Fibroblast of mammary gland (primary cell): ENCODE results near the gene CDC42BPB.

Experiments used
- DNase-seq: peaks from one replicate; pipeline ENCODE4 v3.0.0-alpha.2; 2010; ENCODE audit warnings: low read depth
- H3K4me3 ChIP-seq: 2 replicates; pipeline ENCODE4 v1.5.1; 2011; ENCODE audit warnings: low read depth, mild to moderate bottlenecking, low read length, moderate library complexity; ENCODE audit not compliant: control insufficient read depth
- CTCF ChIP-seq: conservative IDR thresholded peaks from 2 replicates; pipeline ENCODE4 v1.5.1; 2011; ENCODE audit warnings: low read depth, low read length, inconsistent platforms; ENCODE audit not compliant: control insufficient read depth, insufficient read depth

Gene CDC42BPB

GRCh38 chr14:102937331-102938175 lies 119.8 kb downstream of the CDC42BPB start:
- TF ChIP-seq CTCF = no peak
- no peak overlapping the region for H3K4me3 ChIP-seq
- DNase-seq = no peak

- no peak overlapping the region for H3K4me3 ChIP-seq
- DNase-seq = no peak
- no peak for TF ChIP-seq CTCF
Observed at GRCh38 chr14:102935756-102936155, 121.6 kb downstream of the CDC42BPB start.

- no peak overlapping the region for H3K4me3 ChIP-seq
- DNase-seq = no peak
Observed at GRCh38 chr14:102933618-102934231, 123.6 kb downstream of the CDC42BPB start.

DNA sequence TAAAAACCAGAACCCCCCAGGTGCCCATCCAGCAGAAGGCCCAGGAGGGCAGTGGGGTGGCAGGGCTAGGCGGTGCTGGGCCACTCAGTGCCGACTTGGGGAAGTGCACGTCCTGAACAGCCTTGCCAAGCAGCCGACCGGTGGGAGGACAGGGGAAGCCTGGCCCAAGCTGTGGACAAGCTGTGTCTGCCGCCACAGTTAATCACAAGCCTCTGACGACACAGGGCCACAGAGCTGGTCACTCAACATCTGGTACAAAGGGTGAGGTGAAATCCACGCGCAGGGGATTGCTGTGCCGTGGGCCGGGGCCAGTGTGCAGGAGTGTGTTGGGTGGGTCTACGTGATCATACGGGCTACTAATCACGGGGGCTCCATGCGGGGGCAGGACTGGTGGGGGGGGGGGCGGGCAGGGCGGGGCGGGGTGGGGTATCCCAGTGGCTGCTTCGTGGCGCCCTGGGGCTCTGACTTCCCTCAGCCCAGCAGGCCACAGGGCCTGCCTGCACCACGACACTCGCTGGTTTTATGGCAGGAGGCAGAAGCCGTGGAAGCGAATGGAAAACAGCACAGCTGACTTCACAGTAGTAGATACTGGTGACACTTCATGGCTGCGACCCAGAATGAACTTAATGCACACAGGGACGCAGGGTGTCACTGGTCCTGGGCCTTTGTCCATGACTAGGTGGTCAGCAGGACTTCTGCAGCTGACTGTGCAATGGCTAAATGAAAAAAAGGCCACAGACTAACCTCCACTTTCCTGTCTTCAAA lies 124.7 kb downstream of the CDC42BPB start:
- H3K4me3 ChIP-seq = no peak overlapping the region
- DNase-seq = no peak
- no peak for TF ChIP-seq CTCF

More at GRCh38 chr14:102933618-102934231, 123.6 kb downstream of the CDC42BPB start:
- TF ChIP-seq CTCF = no peak

- DNase-seq = no peak
- TF ChIP-seq CTCF = no peak
- H3K4me3 ChIP-seq = no peak overlapping the region
Observed at GRCh38 chr14:102931580-102932285, 125.6 kb downstream of the CDC42BPB start.
